Adrenal gland (tissue), 5 donors: Measurements from ENCODE around the gene CALN1.

Source experiments
- POLR2A ChIP-seq, 2 donors: fragments of 450-650 bp; IDR thresholded peaks; one replicate each; pipeline ENCODE4 v1.6.1; 2017; ENCODE audit warnings: antibody characterized with exemption in 2 of 2, mild to moderate bottlenecking in 2 of 2, moderate library complexity in 1 of 2
- TF ChIP-seq, protein P1 (sequence below), 6 experiments: fragments of 450-650 bp in 4 of 6; fragments of 200-600 bp in 2 of 6; sonication (generic) in 1 of 6; IDR thresholded peaks; 1 replicate in 5 of 6; 2 replicates in 1 of 6; pipeline versions ENCODE4 v1.5.1 to v1.8.0; 2016 to 2021; ENCODE audit warnings: antibody characterized with exemption in 6 of 6, mild to moderate bottlenecking in 2 of 6, moderate library complexity in 1 of 6
- donor health status: DM: no; HTN: no; CAD: no.

DNA sequence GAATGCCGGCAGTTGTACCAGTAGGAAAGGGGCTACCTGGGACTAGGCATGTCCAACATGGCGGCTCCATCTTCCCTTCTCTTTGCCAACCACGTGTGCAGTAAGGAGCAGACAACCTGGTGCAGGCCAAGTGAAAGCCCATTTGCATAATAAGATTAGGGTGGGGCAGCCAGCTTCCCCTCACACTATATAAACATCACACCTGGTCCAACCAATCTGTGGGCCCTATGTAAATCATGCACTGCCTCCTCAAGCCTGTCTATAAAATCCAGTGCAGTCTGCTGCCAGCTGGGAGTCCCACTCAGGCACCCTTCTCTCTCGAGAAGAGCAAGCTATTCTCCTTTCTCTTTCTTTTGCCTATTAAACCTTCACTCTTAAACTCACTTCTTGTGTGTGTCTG lies 429.3 kb downstream of the CALN1 start:
- TF ChIP-seq, protein P1, sequence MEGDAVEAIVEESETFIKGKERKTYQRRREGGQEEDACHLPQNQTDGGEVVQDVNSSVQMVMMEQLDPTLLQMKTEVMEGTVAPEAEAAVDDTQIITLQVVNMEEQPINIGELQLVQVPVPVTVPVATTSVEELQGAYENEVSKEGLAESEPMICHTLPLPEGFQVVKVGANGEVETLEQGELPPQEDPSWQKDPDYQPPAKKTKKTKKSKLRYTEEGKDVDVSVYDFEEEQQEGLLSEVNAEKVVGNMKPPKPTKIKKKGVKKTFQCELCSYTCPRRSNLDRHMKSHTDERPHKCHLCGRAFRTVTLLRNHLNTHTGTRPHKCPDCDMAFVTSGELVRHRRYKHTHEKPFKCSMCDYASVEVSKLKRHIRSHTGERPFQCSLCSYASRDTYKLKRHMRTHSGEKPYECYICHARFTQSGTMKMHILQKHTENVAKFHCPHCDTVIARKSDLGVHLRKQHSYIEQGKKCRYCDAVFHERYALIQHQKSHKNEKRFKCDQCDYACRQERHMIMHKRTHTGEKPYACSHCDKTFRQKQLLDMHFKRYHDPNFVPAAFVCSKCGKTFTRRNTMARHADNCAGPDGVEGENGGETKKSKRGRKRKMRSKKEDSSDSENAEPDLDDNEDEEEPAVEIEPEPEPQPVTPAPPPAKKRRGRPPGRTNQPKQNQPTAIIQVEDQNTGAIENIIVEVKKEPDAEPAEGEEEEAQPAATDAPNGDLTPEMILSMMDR (IDR thresholded peaks at IDR 0.05), result no peak
- no peak for TF ChIP-seq POLR2A (IDR thresholded peaks at IDR 0.05)
